ENCODE data around the gene TFAP2E.

Gene TFAP2E

GRCh38 chr1:35573198-35574124 is at the start of gene TFAP2E:
TFAP2E (plus strand) TSS chr1:35573314; CDS start chr1:35573578, 264 bp downstream.
- no peak for DNase-seq

DNA sequence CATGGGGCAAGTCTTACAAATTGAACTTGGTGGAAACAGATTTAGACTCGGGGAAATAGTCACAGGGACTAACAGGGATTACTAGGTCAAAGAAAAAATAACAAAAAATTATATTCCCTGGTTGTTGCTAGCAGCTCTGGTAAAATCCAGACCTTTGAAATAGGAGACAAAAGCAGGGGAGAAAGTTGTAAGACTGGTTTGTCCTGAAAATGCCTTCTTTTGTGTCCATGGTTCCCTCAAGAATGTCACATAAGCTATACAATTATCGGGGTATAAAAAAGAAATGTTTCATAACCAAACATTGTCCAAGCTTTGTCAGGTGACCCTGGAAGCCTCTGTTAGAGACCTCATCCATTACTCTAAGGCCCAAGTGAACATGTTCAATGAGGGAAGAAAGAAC is 49.0 kb upstream of the TFAP2E start:
- DNase-seq, result no peak

- DNase-seq, result no peak
These were observed 42.9 kb upstream of the TFAP2E start for GRCh38 chr1:35530168-35530567.

DNA sequence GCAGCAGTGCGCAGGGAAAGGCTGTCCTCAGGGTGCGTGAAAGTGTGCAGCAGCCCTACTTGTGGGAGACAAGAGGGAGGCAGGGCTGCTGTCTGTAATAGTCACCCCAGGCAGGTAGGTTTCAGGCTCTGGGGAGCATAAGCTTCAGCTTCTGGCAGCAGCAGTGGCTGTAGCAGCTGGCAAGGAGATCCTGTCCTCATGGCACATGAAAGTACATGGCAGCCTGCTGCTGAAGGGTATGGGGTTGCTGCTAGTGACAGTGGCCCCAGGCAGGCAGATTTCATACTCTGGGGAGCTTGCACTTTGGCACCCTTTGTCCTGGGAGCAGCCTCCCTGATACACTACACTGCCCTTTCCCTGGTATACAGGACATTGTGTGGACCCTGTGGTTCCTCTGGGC is 42.2 kb upstream of the TFAP2E start:
- DNase-seq, result no peak

DNA sequence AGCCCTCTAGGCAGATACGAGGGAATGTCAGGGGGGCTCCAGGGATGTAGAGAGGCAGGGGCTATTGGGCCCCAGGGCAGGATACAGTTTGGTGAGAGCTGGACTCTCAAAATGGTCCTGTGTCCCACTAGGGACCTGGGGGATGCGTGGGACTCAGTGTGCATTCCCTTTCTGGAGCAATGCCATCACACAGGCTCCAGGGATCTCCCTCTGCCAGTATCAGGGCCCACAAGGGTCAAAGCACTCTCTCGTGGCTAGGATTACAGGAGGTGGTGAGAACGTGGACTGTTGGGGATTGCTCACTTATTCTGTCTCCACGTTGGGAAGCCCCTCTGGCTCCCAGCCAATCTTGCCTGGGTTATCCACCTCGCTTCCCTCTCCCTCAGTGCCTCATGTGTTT is 41.7 kb upstream of the TFAP2E start:
- DNase-seq, result no peak

DNA sequence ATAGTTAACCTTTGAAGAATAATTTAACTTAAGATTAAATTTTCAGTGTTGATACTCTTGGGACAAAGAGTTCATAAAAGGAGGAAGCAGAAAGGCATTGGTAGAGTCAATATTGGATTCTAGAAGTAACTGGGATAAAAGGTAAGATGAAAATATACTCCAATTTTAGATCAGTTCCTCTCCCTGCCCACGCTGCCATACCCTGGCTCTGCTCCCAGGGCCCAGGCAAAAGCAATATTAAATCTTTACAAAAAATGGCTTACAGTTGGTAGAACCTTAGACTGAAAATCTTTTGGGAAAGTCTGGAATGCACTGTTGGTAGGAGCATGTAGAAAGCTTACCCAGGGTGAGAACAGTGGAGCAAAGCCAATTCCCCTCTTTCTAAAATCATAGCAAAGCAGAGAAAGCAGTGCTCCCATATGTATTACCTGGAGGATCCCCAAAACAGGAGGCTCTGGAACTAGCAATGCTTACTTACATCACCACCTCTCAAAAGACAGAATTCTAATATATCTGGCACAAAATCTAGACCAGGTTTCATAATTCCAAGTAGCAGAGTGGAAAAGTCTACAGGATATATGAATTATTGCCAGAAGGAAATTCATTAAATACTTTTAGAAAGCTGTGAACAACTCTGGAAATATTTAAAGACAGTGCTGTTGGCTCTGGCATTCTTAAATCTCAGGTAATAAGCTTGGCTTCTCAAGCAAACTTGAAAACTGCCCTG is 40.5 kb upstream of the TFAP2E start:
- DNase-seq, result no peak

DNA sequence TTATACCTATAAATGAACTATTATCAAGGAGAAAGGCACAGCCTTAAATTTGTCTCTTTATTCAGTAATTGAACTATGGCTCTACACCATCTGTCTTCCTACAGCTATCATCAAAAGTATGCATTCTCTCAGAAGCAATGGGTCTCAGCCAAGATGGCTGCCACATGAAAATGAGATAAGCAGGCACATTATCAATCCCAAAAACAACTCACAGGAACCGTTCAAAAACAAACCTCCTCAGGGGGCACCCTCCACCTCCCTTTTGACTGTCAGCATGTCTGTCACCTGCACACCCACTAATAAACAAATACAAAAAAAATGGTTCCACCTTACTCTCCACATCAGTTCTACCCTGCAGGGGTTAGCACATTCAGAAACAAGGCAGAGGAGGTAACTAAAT is 39.5 kb upstream of the TFAP2E start:
- DNase-seq, result no peak

DNA sequence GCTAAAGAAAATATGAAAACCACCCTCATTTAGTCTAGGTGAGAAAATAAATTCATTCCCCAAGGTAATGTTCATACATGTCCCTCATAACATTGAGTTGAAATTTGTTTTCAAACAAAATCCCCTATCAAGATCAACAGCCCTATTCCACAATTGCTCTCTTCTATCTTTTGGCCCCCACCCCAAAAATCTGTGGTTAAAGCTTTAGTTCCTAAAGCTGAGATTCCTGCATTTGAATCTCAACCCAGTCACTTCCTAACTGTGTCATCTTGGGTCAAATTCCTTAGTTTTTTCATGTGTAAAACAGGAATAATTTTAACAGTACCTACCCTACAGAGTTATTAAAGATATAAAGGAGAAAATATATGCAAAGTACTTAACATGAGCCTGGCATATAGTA is 37.9 kb upstream of the TFAP2E start:
- no peak for DNase-seq

DNA sequence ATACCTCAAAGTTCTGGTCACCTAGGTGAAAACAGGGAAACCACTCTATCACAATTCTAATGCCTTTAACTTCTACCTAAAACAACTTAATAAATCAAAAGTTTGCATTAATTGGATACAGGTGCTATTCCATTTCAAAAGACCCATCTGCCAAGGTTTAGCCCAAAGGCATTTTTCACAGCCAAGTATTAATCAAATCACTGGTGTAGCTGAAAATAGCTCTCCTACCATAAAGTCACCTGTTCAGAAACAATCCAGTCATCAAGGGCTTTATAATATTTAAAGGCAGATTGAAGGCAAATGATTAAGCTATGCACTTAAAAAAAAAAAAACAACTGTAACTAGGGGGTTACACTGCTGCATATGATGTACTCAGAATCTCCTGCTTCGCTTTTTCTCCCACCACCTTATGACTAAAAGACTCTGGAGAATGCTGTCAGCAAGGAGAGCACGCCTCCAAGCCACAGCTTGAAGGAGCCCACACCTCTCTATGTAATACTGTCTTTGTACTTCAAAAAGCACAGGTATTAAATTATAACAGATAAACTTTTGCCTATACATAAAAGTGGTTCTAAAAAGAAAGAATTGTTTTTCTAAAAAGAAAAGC is 36.5 kb upstream of the TFAP2E start:
- DNase-seq, result no peak

- DNase-seq, result no peak
These were observed 35.3 kb upstream of the TFAP2E start for GRCh38 chr1:35537806-35538205.

DNA sequence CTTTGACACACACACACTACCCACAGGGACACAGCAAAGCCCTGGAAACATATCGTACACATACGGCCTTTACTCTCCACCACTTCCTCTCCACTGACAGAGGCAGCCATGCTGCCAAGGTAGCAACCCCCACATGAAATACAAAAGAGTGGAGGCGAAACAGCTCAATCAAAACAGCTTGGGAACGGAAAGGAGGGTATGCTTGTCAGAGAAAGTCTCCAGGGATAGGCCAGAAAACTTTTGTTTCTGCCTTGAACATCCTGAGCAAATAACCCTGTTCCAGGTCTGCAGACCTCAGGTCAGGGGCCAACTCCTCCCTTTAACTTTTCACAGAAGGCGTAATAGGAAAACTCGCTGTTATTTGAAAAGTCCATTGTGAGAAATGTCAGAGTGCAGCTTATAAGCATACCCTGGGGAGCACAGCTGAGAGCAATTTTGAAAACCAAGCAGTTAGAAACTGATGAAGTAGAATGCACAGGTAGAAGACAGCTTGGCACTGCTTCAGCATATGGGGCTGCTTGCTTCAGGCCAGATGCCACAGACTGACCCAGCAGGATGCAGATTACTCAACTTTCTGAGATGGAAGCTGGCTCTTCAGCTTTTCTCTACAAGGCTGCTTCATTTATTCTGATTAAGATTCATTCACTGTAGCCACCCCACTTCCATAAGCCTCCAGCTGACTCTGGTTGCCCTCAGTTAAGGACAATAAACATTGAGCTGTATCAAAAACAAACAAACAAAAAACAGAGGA is 33.9 kb upstream of the TFAP2E start:
- DNase-seq, result peak; percentile 58

DNA sequence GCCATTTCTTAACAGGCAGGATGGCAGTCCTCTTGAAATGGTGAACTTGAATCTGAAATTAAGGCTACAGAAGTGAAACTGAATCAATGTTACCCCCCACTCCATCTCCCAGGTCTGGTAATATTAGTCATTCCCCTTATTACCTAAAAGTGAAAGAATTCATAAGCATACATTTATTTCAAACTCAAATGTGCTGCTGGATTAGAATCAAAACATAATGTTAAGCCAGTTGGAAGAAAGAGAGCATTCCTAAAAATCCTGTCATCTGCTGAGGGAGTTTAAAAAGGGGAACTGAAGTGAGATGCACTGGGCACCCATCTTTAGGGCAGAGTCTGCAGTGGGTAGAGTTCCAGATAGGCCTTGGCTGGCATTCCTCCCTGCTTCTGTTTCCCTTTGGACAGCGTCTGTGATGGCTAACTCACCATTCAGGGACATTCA is 33.3 kb upstream of the TFAP2E start:
- DNase-seq, result peak; percentile 52

DNA sequence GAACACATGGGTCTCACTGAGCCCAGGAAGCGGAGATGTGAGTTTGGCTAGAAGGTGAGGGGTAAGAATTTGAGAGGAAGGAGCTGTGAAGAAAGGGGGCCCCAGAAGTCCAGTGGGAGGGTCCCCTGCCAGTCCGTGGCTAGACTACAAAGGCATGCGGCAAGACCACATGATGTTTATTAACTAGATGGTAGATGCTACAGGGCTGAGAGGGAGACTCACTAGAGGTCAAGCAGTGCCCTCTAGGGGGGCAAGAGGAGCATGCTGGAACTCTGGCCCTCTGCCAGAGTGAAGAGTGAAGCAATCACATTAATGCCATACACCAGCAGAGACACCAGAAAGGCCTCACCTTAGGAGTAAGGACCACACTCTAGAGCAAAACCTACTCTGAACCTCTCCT is 28.1 kb upstream of the TFAP2E start:
- DNase-seq, result peak; percentile 56

DNA sequence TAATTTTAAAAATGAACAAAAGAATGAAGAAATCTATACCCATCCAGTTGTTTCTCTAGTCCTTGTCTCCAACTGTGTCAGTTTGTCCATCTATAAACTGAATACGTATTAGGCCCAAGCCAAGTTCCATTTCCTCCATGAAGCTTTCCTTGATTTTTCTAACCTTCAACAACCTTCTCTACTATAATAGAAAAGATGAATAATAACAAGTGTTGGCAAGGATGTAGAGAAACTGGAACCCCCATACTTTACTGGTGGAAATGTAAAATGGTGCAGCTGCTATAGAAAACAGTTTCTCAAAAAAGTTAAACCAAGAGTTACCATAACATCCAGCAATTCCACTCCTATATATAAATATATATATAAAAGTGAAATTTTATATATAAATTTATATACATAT is 26.5 kb upstream of the TFAP2E start:
- DNase-seq, result no peak

GRCh38 chr1:35553851-35554250 is 19.3 kb upstream of the TFAP2E start:
- DNase-seq, result no peak

DNA sequence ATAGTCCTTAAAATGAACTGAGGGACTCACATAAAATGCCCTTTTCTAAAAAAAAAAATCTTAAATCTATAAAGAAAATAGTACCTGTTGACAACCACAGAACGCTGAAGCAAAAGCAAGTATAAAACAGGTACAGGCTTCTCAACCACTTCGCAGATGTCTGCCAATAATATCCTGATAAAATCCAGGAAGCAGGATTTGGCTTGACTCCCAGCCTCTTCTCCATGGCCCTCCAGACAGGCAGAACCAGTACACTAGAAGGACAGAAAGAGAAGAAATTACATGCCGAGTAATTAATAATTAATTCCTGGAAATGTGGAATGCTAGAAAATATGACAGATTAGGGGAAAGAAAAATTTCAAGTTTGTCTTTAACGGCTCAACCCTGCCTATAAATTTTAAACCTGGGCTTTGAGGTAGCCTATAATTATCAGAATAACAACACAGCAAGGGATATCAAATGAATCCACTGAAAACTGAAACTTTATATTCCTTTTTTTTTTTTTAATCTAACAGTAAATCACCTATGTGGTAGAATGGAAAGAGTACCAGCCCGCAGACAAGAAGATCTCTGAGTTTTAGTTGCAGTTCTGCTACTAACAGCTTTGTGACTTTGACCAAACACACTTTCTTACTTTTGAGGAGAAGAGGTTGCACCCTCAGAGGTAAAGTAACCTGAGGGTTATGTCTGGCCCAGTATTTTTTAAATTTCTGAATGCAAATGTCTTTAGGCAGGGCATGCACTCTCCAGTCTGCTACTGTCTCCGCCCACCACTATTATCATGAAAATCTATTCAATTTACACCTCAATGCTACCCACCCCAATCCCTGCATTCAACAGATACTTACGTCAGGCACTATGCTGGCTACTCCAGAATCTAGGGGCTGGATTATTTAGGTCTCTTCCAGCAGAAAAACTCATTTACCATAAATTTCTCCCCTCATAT is 18.6 kb upstream of the TFAP2E start:
- DNase-seq, result no peak

- no peak for DNase-seq
These were observed 17.9 kb upstream of the TFAP2E start for GRCh38 chr1:35555212-35555584.

- DNase-seq, result no peak
These were observed 17.3 kb upstream of the TFAP2E start for GRCh38 chr1:35555601-35556477.

DNA sequence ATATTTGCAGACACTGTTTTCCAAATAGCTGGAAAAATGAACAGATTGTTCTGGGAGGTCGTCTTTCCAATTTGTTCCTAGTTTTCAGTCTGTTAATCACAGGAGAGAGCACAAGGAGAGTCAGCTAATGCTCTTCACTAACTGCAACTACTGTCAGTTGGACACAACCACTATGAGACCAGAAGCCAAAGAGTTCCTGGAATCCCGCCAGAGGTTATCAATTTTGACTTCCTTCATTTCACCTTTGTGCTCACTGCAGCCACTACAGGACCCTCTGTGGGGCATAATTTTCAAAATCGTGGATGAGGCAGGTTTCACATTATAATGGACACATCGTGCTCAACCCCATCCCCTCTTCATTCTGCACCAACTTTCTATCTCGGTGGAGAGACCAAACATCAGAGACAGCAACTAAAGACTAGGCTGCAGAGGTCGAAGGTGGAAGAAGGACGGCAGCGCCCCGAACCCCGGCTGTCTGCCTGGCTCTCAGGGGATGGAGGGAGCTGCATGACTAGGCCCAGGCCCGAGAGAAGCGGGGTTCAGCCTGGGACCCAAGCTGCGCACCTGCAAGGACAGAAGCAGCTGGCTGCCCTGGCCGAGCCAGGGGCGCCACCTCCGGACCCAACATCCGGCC is 16.5 kb upstream of the TFAP2E start:
- DNase-seq, result no peak

DNA sequence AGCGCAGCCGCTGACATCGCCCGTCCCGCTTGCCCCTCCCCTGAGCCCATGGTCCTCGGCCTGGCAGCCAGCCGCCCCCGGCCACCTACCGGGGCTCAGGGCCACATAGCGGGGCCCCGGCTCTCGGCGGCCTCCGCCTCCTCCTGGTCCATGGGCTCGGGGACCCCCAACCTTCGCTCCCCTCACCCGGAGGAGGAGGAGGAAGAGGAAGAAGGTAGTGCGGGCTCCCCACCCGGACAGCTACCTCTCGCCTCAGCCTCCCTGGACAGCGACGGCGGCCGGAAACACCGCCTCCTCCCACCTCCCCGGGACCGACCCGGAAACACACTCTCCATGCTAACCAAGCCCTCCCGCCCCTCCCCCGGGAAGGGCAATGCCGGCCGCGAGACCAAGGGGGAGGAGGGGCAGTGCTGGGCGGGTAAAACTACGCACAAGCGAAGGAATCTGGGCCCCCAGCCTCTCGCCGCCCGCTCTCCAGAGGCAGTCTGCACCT is 15.9 kb upstream of the TFAP2E start, which contains the start of gene KIAA0319L:
Gene KIAA0319L (minus strand): TSS at position 286 of the 493 bp plus-strand sequence. CDS start 2,912 bp downstream, outside the sequence.
- no peak for DNase-seq
